IMR-90 (cell line): ENCODE measurements around the gene DOCK4. TPM values are rescaled to one million over a fixed set of nuclear protein-coding genes. Genes with fewer than 3 reads are reported as not detected.

Source experiments
- ATAC-seq: fragments of 200-7000 bp; cut with Tn5 transposase; 2 replicates; pipeline ENCODE4 v1.9.1; 2020; ENCODE audit warnings: low read depth, mild to moderate bottlenecking, moderate library complexity
- BruUV-seq: library from RNA; stranded (reverse); fragments of 400-500 nt; replicated peaks from 2 replicates; lab custom pipeline; 2021; lab: Mats Ljungman, UMichigan
- CTCF ChIA-PET: fragments of 300-600 bp; formaldehyde crosslinking; extraction: SDS; loops from one replicate; lab custom pipeline; 2021; ENCODE audit warnings: antibody characterized with exemption; lab: Yijun Ruan, JAX
- POLR2A ChIA-PET: fragments of 300-600 bp; sonication (Branson Sonifier 250); formaldehyde crosslinking; loops from one replicate; lab custom pipeline; 2022; ENCODE audit warnings: antibody characterized with exemption; ENCODE audit not compliant: unreplicated experiment; lab: Charles Lee
- DNase-seq: peaks from one replicate; pipeline ENCODE4 v3.0.0; 2013
- H2AFZ ChIP-seq: replicated peaks from 2 replicates; pipeline ENCODE3; 2013; ENCODE audit warnings: low read length, mild to moderate bottlenecking; ENCODE audit not compliant: poor library complexity
- H2AK5ac ChIP-seq: 2 replicates; pipeline ENCODE4 v1.6.1; 2013; ENCODE audit warnings: low read depth, low read length, inconsistent platforms
- H2AK9ac ChIP-seq: replicated peaks from 2 replicates; pipeline ENCODE3; 2013; ENCODE audit warnings: mild to moderate bottlenecking, low read depth, low read length, moderate library complexity; ENCODE audit not compliant: poor library complexity
- H2BK120ac ChIP-seq: 2 replicates; pipeline ENCODE4 v1.6.1; 2013; ENCODE audit warnings: low read depth, low read length, inconsistent platforms
- H2BK15ac ChIP-seq: 3 replicates; pipeline ENCODE4 v1.6.1; 2013; ENCODE audit warnings: low read depth, low read length, inconsistent platforms
- H2BK20ac ChIP-seq: 2 replicates; pipeline ENCODE4 v1.6.1; 2013; ENCODE audit warnings: low read depth, mild to moderate bottlenecking, inconsistent platforms, low read length, moderate library complexity
- H2BK5ac ChIP-seq: 2 replicates; pipeline ENCODE4 v1.6.1; 2013; ENCODE audit warnings: mild to moderate bottlenecking, low read depth, low read length, inconsistent platforms; ENCODE audit not compliant: poor library complexity, severe bottlenecking
- H3K14ac ChIP-seq: replicated peaks from 2 replicates; pipeline ENCODE4 v1.6.1; 2013; ENCODE audit warnings: low read depth, low read length, inconsistent platforms
- H3K18ac ChIP-seq: 2 replicates; pipeline ENCODE4 v1.6.1; 2013; ENCODE audit warnings: low read depth, low read length, control low read depth
- H3K23ac ChIP-seq: 2 replicates; pipeline ENCODE4 v1.6.1; 2013; ENCODE audit warnings: low read depth, low read length, inconsistent platforms
- H3K27ac ChIP-seq: 2 replicates; pipeline ENCODE4 v1.5.1; 2013; ENCODE audit warnings: mild to moderate bottlenecking, control low read depth, low read length; ENCODE audit not compliant: insufficient read depth
- H3K27me3 ChIP-seq: 2 replicates; pipeline ENCODE4 v1.6.1; 2013; ENCODE audit warnings: low read length; ENCODE audit not compliant: control insufficient read depth, insufficient read depth
- H3K36me3 ChIP-seq: 2 replicates; pipeline ENCODE4 v1.6.1; 2013; ENCODE audit warnings: low read length, mixed read lengths; ENCODE audit not compliant: control insufficient read depth, insufficient read depth
- H3K4ac ChIP-seq: 2 replicates; pipeline ENCODE4 v1.6.1; 2013; ENCODE audit warnings: low read depth, low read length, inconsistent platforms
- H3K4me1 ChIP-seq: 2 replicates; pipeline ENCODE4 v1.6.1; 2013; ENCODE audit warnings: low read length, mixed read lengths; ENCODE audit not compliant: control insufficient read depth, insufficient read depth
- H3K4me2 ChIP-seq: 2 replicates; pipeline ENCODE4 v1.6.1; 2013; ENCODE audit warnings: low read depth, mild to moderate bottlenecking, control low read depth, low read length, moderate library complexity
- H3K4me3 ChIP-seq: 2 replicates; pipeline ENCODE4 v1.5.1; 2013; ENCODE audit warnings: low read depth, mild to moderate bottlenecking, control low read depth, low read length, moderate library complexity; ENCODE audit not compliant: insufficient read depth
- H3K56ac ChIP-seq: 2 replicates; pipeline ENCODE4 v1.6.1; 2013; ENCODE audit warnings: low read length, inconsistent platforms; ENCODE audit not compliant: insufficient read depth; ENCODE audit errors: extremely low read depth
- H3K79me1 ChIP-seq, 2 experiments: 2 replicates each; pipeline ENCODE4 v1.6.1; 2013; ENCODE audit warnings: low read length in 2 of 2, inconsistent platforms in 1 of 2, low read depth in 1 of 2
- H3K9ac ChIP-seq: 2 replicates; pipeline ENCODE4 v1.6.1; 2013; ENCODE audit warnings: low read depth, low read length, control low read depth
- H3K9me1 ChIP-seq: 2 replicates; pipeline ENCODE4 v1.6.1; 2013; ENCODE audit warnings: low read length, inconsistent platforms; ENCODE audit not compliant: insufficient read depth
- H3K9me3 ChIP-seq: 2 replicates; pipeline ENCODE4 v1.6.1; 2013; ENCODE audit warnings: low read length; ENCODE audit not compliant: control insufficient read depth, insufficient read depth
- H4K20me1 ChIP-seq: 2 replicates; pipeline ENCODE4 v1.6.1; 2013; ENCODE audit warnings: low read length, inconsistent platforms; ENCODE audit not compliant: insufficient read depth
- H4K5ac ChIP-seq: 2 replicates; pipeline ENCODE4 v1.6.1; 2013; ENCODE audit warnings: mild to moderate bottlenecking, low read depth, low read length, control low read depth
- H4K8ac ChIP-seq, 2 experiments: 2 replicates each; pipeline ENCODE4 v1.6.1; 2013; ENCODE audit warnings: low read depth in 2 of 2, low read length in 2 of 2, control low read depth in 1 of 2, inconsistent platforms in 1 of 2
- H4K91ac ChIP-seq: 2 replicates; pipeline ENCODE4 v1.6.1; 2013; ENCODE audit warnings: low read depth, low read length, inconsistent platforms; ENCODE audit not compliant: insufficient read depth
- MAFK ChIP-seq: IDR thresholded peaks from 2 replicates; pipeline ENCODE4 v1.6.1; 2012; ENCODE audit warnings: low read depth, low read length, improper control_type of control experiment
- MXI1 ChIP-seq: IDR thresholded peaks from 2 replicates; pipeline ENCODE4 v1.6.1; 2012; ENCODE audit warnings: low read depth, mild to moderate bottlenecking, low read length, moderate library complexity, borderline replicate concordance
- RCOR1 ChIP-seq: IDR thresholded peaks from 2 replicates; pipeline ENCODE4 v1.6.1; 2012; ENCODE audit warnings: mild to moderate bottlenecking, low read length, improper control_type of control experiment; ENCODE audit not compliant: insufficient replicate concordance
- WGBS, 2 experiments: methylation state at CpG; one replicate each; pipeline versions ENCODE4 v1.1.5 to v1.1.7; 2013; ENCODE audit warnings: missing lambda C conversion rate in 2 of 2; ENCODE audit not compliant: insufficient read length in 1 of 2; ENCODE audit errors: extremely low coverage in 2 of 2; 5-methylcytosine and 5-hydroxymethylcytosine counted together
- dilution Hi-C: fragments of 300-500 bp; cut with HindIII; formaldehyde crosslinking; loops from one replicate; pipeline ENCODE4 v1.14.3; 2018; ENCODE audit warnings: low sequenced_read_pairs; ENCODE audit not compliant: unreplicated experiment
- in situ Hi-C: fragments of 300-500 bp; cut with MboI; formaldehyde crosslinking; loops from 3 replicates; pipeline ENCODE4 v1.14.3; 2019; ENCODE audit warnings: low sequenced_read_pairs, inconsistent platforms, mixed read lengths
- intact Hi-C: fragments of 100-400 bp; cut with micrococcal nuclease; formaldehyde crosslinking; loops from 2 replicates; pipeline ENCODE4 v1.10.0; 2022
- polyA plus RNA-seq, 3 experiments: library from polyadenylated mRNA; depleted of rRNA; stranded (reverse); fragments of >200 nt; gene quantifications; 2 replicates each; pipeline ENCODE4 v1.2.3, GENCODE V29; 2012; ENCODE audit warnings: low replicate concordance in 1 of 3
- total RNA-seq: library from RNA; depleted of rRNA; stranded (reverse); fragments of >200 nt; gene quantifications from 2 replicates; pipeline ENCODE4 v1.2.3, GENCODE V29; 2012

Gene DOCK4
- total and polyA plus RNA-seq, 2 of the 4 experiments (the other 2 are of a cell fraction) = 4.4 to 12.2 TPM

DNA sequence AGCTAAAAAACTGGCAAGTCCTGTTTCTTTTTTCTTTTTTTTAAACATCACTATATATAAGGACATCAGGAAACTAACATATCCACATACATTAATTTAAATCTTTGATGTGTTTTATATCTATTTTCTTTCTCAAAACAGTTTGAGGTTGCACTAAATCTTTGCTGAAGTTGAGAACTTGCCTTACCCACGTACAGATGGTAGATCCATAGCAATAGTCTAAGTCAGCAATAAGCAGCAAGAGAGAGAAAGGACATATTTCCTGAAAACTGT lies 417.2 kb downstream of the DOCK4 start:
- no peak overlapping the region for H4K91ac ChIP-seq
- ATAC-seq (no peak), DNase-seq (no peak)
- POLR2A ChIA-PET = no interaction called here
- intact Hi-C loops (no loop called here), dilution Hi-C loops (no loop called here), in situ Hi-C loops (no loop called here)
- H2BK120ac ChIP-seq = no peak overlapping the region
- H4K5ac ChIP-seq = no peak overlapping the region
- H2BK20ac ChIP-seq = no peak overlapping the region
- CTCF ChIA-PET = no interaction called here
- no peaks in the 10 kb centered on the region for H3K27me3 ChIP-seq
- no peak overlapping the region for H2BK5ac ChIP-seq
- no peak overlapping the region for H2AK5ac ChIP-seq
- no peak overlapping the region for H3K23ac ChIP-seq
- no peak overlapping the region for H3K27ac ChIP-seq
- H3K4ac ChIP-seq = no peak overlapping the region
- WGBS, 2 experiments = no CpG with 5 or more reads among the region's 1 CpG
- H3K9me3 ChIP-seq = no peaks in the 10 kb centered on the region
- H3K79me1 ChIP-seq = no peaks in the 10 kb centered on the region
- H3K9ac ChIP-seq = no peak overlapping the region
- H4K8ac ChIP-seq = no peak overlapping the region
- no peak overlapping the region for H2AFZ ChIP-seq
- H3K14ac ChIP-seq = no peak overlapping the region
- TF ChIP-seq MXI1 (no peak), RCOR1 (no peak), MAFK (no peak)
- no peaks in the 10 kb centered on the region for H4K20me1 ChIP-seq
- peaks cover 3% of the 10 kb centered on the region; the same call in 1 of the 2 replicates for H3K36me3 ChIP-seq
- H2BK15ac ChIP-seq = no peak overlapping the region
- H3K4me1 ChIP-seq = peaks cover 4% of the 10 kb centered on the region
- H3K56ac ChIP-seq = no peak overlapping the region
- no TSS peak for BruUV-seq
- H3K9me1 ChIP-seq = no peaks in the 10 kb centered on the region; the same call in 1 of the 2 replicates
- H3K18ac ChIP-seq = no peak overlapping the region
- no peak overlapping the region for H3K4me2 ChIP-seq
- no peak overlapping the region for H3K4me3 ChIP-seq
- no peak overlapping the region for H2AK9ac ChIP-seq
